Left renal pelvis (tissue), 4 donors: ENCODE results near the gene ASCC3. TPM values are rescaled to one million over a fixed set of nuclear protein-coding genes. Genes with fewer than 3 reads are reported as not detected.
"Not testable (repeated sequence)": the region's sequence is repeated elsewhere in the genome, so short reads cannot be mapped to it uniquely, and the experiment has no call there.

Experiments used
- DNase-seq, 4 donors: peaks; one replicate each; pipeline ENCODE4 v3.0.0-alpha.2; 2013; ENCODE audit warnings: low read depth in 4 of 4, low spot score in 3 of 4
- polyA plus RNA-seq, 4 donors: library from polyadenylated mRNA; unstranded; fragments of 120-200 nt; gene quantifications; one replicate each; pipeline ENCODE4 v1.2.1, GENCODE V29; 2013; ENCODE audit not compliant: insufficient read length in 4 of 4

The ASCC3 gene
- polyA plus RNA-seq, 4 donors = 21.1 to 27.4 (median 24.1) TPM

DNA sequence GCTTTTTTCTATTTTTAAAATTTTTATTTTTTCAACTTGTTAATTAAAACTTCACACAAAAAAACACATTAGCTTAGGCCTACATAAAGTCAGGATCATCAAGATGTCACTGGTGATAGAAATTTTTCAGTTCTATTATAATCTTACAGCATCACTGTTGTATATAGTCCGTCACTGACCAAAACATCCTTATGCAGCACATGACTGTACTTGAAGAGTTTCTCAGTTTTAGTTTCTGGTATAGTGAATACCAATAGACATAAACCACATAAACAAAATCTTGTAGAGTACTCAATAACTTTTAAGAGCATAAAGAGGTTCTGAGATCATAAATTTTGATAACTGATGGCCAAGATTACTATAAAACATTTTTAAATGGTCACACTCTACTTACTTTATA lies 71.8 kb downstream of the ASCC3 start:
- DNase-seq = no peak

DNA sequence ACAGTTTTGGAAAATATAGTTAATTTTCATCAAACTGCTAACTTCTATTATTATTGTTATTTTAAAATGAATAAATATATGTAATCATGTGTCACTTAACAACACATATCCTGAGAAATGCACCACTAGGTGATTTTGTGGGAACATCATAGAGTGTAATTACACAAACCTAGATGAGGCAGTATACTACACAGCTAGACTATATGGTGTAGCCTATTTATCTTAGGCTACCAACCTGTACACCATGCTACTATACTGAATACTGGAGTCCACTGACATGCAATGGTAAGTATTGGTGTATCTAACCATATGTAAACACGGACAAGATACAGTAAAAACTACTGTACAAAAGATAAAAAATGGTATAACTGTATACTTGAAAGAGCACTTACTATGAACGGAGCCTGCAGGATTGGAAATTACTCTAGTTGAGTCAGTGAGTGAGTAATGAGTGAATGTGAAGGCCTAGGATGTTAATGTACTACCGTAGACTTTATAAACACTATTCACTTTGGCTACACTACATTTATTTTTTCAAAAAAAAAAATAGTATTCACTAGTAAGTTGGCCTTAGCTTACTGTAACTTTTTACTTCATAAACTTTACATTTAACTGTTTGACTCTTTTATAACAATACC lies 72.4 kb downstream of the ASCC3 start:
- DNase-seq = no peak

DNA sequence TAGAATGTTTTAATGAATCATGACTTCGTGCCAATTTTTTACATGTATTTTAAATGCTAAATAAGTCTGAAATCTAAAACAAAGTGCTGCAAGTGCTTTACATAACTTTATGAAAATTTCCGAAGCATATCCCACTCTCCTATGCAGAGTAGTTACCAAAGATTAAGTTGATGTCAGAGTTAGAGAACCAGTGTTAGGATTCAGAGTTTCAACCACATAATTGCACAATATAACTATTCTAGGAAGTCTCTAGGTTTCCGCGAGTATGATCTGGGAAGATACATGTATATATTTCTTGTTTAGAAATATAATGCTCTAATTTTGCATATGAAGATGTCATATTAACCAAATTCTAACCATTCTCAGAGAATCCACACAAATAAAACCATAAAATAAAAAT lies 74.8 kb downstream of the ASCC3 start:
- no peak for DNase-seq

DNA sequence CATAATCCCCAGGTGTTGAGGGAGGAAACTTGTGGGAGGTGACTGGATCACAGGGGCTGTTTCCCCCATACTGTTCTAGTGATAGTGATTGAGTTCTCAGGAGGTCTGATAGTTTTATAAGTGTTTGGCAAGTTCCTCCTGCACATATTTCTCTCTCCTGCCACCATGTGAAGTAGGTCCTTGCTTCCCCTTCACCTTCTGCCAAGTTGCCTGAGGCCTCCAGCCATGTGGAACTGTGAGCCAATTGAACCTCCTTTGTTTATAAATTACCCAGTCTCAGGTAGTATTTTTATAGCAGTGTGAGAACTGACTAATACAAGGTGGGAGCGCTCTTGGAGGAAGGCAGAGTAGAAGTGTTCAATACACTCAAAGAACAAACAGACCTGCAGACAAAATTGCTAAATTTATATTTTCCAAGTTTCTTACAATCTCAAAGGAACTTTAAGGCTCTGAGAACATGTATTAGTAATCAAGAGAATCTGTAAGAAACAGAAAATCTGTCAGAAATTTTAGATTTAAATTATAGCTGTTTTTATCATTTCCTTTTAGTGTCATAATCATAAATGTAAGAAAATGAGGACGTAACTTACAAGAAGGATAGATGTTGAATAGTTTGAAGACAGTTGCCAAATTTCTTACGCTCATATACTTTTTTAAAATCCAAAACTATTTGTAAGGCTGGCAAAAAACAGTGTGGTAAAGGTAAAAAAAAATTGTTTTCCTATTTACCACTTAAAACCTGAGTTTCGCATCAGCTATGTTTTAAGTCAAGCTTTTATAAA lies 77.7 kb downstream of the ASCC3 start:
- DNase-seq = no peak

DNA sequence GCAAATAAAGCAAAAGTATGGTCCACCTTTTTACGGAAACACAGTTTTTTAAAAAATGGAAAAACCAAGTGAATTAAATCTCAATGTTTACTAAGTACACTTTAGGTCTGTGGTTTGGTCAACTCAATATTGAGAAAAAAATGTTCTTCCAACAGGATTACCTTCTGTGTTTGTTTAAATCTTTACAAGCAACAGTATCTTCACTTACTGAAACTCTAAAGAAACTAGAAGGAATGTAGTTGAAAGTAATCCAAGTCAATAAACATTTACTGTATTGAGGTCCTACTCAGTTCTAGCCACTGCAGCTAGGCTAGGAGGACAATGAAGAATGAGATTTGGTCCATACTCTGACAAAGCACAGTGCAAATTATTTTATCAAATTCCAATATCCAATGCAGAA lies 80.1 kb downstream of the ASCC3 start:
- DNase-seq = no peak

DNA sequence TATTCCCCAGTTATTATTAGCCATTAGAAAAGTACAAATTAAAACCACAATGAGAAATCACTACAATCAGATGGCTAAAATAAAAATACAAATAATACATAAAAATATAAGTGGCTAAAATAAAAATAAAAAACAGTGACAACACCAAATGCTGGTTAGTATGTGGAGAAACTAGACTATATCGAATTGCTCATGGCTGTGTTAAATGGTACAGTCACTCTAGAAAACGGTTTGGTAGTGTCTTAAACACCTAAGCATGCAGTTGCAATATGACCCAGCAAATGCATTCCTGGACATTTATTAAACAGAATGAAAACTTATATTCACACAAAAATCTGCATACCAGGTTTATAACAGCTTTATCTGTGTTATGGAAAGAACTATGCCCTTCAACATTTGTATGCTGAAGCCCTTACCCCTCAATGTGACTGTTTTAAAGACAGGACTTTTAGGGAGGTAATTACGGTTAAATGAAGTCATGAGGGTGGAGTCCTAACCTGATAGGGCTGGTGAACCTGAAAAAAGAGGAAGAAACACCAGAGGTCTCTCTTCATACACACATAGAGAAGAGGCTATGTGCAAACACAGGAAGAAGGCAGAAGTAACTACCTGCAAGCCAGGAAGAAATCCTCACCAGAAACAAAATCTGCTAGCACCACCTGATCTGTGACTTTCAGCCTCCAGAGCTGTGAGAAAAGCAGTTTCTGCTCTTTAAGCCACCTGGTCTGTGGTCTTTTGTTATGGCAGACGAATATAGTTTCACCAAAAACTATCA lies 84.9 kb downstream of the ASCC3 start:
- no peak for DNase-seq

DNA sequence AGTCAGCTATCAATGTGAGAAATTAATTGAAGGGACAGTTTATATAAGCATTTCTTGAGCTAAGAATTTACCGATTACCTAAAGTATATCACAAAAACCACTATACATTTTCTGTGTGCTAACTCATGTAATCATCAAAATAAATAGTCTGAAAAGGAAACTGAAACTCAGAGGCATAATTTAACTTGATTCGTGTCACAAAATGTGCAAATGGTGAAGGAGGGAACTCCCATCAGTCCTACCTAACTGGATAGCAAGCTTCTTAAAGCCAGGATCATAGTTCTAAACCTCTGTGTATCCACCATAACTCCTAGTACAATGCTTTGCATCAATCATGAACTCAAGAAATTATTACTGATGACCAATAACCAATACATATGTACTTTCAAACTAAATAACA lies 91.0 kb downstream of the ASCC3 start:
- DNase-seq = no peak

DNA sequence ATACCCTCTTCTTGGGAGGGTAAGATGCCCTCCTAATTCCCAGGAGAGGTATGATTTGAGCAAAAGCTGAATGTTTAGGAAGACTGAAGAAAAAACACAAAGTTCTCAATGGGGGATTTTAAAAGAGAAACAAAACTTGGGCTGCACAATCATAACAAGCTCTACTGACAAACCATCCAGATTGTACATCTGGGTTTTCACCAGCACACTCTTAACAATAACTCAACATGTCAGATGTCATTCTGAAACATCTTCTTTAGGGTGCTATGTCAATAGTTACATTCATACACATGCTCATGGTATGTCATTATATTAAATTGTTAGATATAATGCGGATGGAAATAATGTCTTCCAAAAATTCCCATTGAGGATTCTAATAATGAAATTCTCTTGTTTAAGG lies 95.1 kb downstream of the ASCC3 start:
- DNase-seq = no peak

DNA sequence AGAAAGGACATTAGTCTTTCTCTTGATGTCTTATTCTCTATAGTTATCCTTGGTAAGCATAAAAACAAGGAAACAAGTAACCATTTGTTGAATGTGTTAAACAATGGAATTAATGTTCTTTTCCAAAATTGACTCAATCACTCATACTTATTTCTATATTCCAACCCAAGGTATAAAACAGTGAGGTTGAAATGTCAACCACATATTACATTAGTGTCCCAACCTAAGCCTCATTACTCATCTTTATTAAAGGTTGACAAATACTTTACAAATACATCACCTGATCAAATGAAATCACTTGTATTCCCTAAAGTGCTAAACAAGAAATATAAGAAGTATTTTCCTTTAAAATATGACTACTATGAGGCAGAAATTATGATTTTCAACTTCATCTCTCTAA lies 100.5 kb downstream of the ASCC3 start:
- DNase-seq = no peak

DNA sequence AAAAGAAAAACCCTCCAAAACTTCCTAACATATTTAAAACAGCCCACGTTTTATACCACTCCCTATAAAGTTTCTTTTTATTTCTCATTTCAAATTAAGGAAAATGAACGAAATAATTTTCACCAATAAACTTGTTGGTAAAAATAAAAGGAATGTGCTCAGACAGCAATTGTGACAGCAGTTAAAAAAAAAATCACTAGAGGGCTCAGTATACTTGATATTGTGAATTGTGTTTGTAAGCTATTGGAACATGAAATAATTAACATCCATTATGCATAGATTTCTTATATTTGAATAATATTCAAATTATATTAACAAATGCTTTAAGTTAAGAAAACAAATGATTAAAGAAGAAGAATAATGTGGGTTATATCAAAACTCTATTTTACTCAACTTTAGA lies 105.5 kb downstream of the ASCC3 start:
- DNase-seq = no peak

DNA sequence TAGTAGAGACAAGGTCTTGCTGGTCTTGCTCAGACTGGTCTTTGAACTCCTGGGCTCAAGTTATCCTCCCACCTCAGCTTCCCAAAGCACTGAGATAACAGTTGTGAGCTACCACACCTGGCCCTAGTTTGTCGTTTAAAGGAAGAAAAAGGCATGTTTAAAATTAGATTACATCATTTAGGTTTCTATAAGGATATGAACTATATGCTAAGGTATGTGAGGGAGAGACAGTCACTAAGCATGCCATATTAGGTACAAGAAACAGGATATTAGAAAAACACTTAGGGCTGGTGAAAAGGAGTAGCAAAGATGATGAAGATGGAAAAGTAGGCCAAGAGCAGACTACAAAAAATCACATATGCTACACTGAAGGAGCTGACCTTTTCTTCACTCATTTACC lies 106.4 kb downstream of the ASCC3 start:
- DNase-seq = no peak

DNA sequence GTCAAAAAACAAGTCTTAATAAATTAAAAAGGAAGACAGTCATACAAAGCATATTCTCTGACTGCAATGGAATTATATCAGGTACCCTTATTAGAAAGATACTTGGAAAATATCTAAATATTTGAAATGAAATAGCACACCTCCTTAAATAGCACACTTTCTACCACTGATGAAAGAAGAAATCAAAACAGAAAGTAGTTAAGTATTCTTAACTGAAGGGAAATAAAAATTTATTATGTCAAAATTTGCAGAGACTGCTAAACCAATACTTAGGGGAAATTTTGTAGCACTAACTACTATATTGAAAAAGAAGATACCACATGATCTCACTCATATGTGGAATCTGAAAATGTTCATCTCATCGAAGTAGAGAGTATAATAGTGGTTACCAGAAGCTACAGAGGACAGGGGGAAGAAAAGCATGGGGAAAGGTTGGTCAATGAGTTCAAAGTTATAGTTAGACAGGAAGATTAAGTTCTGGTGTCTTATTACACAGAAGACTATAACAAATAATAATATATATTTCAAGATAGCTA lies 112.2 kb downstream of the ASCC3 start:
- no peak for DNase-seq

DNA sequence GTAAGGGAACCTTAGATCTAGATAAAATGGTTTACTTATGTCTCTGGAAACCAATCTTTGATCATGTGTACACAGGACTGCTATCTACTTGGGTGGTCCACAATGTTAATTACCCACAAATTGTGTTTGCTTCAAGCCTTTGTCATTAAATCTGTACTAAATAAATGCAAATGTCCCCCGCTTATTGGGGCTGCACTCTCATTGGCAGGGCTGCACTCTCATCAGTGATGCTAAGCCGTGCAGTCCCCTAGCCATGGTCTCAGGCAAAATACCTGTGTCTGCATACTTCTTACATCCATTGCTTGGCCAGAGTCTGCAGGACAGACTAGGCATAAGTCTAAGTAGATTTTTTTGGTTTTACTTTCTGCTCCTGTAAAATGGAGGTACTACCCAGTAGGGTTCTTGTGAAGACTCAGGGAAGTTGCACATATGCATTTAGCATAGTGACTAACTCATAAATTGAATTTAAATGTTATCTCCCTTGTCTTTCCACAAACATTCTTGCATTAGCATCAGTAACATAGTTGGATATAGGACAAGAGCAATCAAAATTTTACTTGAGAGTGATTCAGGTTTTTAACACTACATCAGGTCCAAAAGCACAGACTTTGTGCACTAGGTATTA lies 117.4 kb downstream of the ASCC3 start:
- no peak for DNase-seq

DNA sequence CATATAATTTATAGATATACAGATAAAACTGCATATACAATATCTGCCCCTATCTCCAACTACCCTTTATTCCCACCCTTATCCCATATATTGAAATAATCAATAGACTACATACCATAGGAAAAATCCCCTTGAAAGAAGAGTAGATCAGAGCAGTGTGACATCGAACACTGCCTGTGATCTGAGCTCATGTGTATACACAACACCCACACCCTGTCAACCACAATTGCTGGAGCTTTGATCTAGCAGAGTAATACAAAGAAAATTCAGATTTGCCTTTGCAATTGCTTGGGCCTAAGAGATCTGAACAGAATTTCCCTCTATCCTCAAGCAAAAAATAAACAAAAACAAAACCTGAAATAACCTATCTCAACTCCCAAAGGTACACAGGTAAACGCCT lies 119.3 kb downstream of the ASCC3 start:
- no peak for DNase-seq

DNA sequence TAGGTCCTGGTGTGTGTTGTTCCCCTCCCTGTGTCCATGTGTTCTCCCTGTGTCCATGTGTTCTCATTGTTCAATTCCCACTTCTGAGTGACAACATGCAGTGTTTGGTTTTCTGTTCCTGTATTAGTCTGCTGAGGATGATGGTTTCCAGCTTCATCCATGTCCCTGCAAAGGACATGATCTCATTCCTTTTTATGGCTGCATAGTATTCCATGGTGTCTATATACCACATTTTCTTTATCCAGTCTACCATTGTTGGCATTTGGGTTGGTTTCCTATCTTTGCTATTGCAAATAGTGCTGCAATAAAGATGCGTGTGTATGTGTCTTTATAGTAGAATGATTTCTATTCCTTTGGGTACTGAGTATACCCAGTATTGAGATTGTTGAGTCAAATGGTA lies 122.7 kb downstream of the ASCC3 start:
- DNase-seq = not testable (repeated sequence)

DNA sequence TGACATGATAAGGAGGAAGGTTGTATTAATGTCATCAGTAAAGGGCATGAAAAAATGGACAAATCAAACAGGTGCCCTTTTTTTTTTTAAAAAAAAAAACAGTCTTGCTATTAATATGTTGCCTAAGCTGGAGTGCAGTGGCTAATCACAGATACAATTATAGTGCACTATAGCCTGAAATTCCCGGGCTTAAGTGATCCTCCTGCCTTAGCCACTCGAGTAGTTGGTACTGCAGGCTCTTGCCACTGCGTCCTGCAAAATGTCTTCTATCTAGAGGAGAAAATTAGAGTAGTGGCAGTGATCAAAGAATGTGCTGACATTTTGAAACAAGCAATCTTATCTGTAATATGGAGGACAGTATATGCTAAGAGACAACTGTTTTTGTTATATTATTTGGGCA lies 127.7 kb downstream of the ASCC3 start:
- DNase-seq = no peak

DNA sequence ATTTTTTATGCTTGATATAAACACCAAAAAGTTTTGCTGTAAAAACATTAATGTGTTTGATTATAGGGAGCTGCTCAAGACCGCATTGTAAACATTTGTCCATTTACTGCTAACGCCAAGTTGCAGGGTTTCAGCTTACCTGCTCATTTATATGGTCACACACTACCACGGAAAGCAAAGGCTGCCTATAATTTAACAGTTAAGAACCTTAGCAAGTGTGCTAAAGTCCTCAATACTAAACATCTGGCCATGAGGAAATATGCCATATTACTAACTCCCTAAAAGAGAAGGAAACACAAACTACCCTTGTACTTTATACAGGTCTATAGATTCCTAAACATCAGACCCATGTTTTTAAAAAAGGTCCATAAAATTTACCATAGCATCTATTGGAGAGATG lies 129.5 kb downstream of the ASCC3 start:
- DNase-seq = no peak

DNA sequence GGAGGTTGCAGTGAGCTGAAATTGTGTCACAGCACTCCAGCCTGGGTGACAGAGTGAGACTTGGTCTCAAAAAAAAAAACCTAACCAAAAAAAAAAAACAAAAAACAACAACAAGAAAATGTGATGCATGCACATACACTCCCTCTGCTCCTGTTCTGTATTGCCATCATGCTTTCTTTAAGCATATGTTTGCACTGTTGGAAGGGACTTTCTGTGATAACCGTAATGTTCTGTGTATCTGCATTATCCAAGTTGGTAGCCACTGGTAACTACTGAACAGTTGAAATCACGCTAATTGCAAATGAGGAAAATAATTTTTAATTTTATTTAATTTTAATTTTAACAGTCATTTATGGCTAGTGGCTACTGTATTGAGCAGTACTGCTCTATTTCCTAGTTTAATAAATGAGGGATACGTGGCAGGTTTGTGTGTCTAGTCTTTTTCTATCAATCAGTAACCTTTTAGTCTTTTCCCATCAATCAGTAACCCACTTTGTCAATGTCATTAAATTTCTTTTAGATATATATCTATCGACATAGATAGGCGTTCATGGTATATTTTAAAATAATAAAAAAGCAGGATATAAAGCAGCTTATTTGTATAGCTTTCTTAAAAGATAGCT lies 135.6 kb downstream of the ASCC3 start:
- DNase-seq = no peak

DNA sequence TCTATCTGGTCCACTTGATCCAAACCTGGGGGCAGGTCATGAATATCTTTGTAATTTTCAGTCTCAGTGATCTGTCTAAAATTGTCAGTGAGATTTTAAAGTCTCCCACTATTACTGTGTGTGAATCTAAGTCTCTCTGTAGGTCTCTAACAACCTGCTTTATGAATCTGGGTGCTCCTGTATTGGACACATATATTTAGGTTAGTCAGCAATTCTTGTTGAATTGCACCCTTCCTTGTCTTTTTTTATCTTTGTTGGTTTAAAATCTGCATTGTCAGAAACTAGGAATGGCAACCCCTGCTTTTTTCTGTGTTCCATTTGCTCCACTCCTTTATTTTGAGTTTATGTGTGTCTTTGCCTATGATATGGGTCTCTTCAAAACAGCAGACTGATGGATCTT lies 140.7 kb downstream of the ASCC3 start:
- no peak for DNase-seq

DNA sequence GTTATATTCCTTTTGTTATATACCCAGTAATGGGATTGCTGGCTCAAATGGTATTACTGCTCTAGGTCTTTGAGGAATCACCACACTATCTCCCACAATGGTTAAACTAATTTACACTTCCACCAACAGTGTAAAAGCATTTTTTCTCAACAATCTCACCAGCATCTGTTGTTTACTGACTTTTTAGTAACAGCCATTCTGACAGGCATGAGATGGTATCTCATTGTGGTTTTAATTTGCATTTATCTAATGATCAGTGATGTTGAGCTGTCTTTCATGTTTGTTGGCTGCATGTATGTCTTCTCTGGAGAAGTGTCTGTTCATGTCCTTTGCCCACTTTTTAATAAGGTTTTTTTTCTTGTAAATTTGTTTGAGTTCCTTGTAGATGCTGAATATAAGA lies 143.4 kb downstream of the ASCC3 start:
- not testable (repeated sequence) for DNase-seq

DNA sequence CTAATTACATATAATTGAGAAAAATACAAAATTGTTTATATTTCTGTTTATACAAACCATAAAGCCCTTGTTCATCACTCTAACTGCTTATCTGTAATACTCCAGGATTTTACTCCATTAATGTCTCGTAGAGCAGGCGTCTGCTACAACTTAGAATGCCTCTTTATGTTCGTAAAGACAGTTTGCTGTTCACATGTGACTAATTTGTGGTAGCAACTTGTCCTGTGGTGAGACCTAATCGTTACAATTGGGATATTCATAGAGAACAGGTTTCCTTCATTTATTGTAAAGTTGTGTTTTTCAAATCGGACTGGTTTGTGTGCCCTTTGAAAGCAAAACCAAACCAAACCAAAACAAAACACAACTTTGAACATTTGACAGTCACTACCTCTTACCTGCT lies 149.7 kb downstream of the ASCC3 start:
- DNase-seq = no peak
